KMS-11 (cell line): ENCODE measurements around the gene MEGF6.

Source experiments
- H2AFZ ChIP-seq: fragments of 200-600 bp; sonication (generic); 2 replicates; pipeline ENCODE4 v1.6.1; 2016; ENCODE audit warnings: antibody characterized with exemption, mixed run types, low read depth
- H3K27ac ChIP-seq: fragments of 200-600 bp; sonication (generic); 2 replicates; pipeline ENCODE4 v1.6.1; 2016; ENCODE audit warnings: mild to moderate bottlenecking, mixed run types
- H3K27me3 ChIP-seq: fragments of 200-600 bp; sonication (generic); 2 replicates; pipeline ENCODE4 v1.6.1; 2017; ENCODE audit warnings: mild to moderate bottlenecking, low read depth, mixed run types, moderate library complexity; ENCODE audit not compliant: insufficient read depth
- H3K36me3 ChIP-seq: fragments of 200-600 bp; sonication (generic); 2 replicates; pipeline ENCODE4 v1.6.1; 2017; ENCODE audit warnings: mild to moderate bottlenecking, mixed run types; ENCODE audit not compliant: insufficient read depth
- H3K4me1 ChIP-seq: fragments of 200-600 bp; sonication (generic); 2 replicates; pipeline ENCODE4 v1.6.1; 2016; ENCODE audit warnings: mild to moderate bottlenecking, low read depth, mixed run types; ENCODE audit not compliant: poor library complexity, severe bottlenecking
- H3K4me2 ChIP-seq: fragments of 200-600 bp; sonication (generic); 2 replicates; pipeline ENCODE4 v1.7.0; 2016; ENCODE audit warnings: mild to moderate bottlenecking, mixed run types
- H3K4me3 ChIP-seq: fragments of 200-600 bp; sonication (generic); IDR thresholded peaks from 2 replicates; pipeline ENCODE4 v1.6.1; 2017; ENCODE audit warnings: low read depth, low read length, mixed read lengths; ENCODE audit not compliant: insufficient read depth
- H3K79me2 ChIP-seq: fragments of 200-600 bp; sonication (generic); 2 replicates; pipeline ENCODE4 v1.6.1; 2016; ENCODE audit warnings: low read depth, mixed run types; ENCODE audit not compliant: insufficient read depth
- H3K9ac ChIP-seq: fragments of 200-600 bp; sonication (generic); 2 replicates; pipeline ENCODE4 v1.6.1; 2016; ENCODE audit warnings: mild to moderate bottlenecking, mixed run types
- H4K20me1 ChIP-seq: fragments of 200-600 bp; sonication (generic); 2 replicates; pipeline ENCODE4 v1.6.1; 2016; ENCODE audit warnings: mild to moderate bottlenecking, mixed run types; ENCODE audit not compliant: insufficient read depth
- CTCF ChIP-seq: fragments of 200-600 bp; sonication (generic); conservative IDR thresholded peaks from 2 replicates; pipeline ENCODE4 v1.6.1; 2017; ENCODE audit warnings: low read depth, mild to moderate bottlenecking, antibody characterized with exemption, low read length, moderate library complexity, mixed read lengths

The MEGF6 gene

GRCh38 chr1:3645247-3645646 lies 33.9 kb upstream of the MEGF6 start:
- no peaks in the 10 kb centered on the region; the same call in none of the 2 replicates for H3K27me3 ChIP-seq
- TF ChIP-seq CTCF, result no peak
- H3K9ac ChIP-seq, result no peak overlapping the region
- peaks cover 10% of the 10 kb centered on the region for H3K4me1 ChIP-seq
- H2AFZ ChIP-seq, result no peak overlapping the region
- H3K27ac ChIP-seq, result no peak overlapping the region
- H3K79me2 ChIP-seq, result no peaks in the 10 kb centered on the region
- H3K4me3 ChIP-seq, result no peak overlapping the region
- H4K20me1 ChIP-seq, result no peaks in the 10 kb centered on the region
- no peak overlapping the region for H3K4me2 ChIP-seq
- no peaks in the 10 kb centered on the region for H3K36me3 ChIP-seq

GRCh38 chr1:3644273-3644672 lies 33.0 kb upstream of the MEGF6 start:
- Histone ChIP-seq H3K79me2 (no peaks in the 10 kb centered on the region), H3K4me2 (no peak overlapping the region), H2AFZ (no peak overlapping the region), H4K20me1 (no peaks in the 10 kb centered on the region), H3K36me3 (no peaks in the 10 kb centered on the region), H3K4me3 (no peak overlapping the region), H3K27ac (no peak overlapping the region), H3K27me3 (no peaks in the 10 kb centered on the region; the same call in none of the 2 replicates), H3K4me1 (peaks cover 10% of the 10 kb centered on the region), H3K9ac (no peak overlapping the region)
- no peak for TF ChIP-seq CTCF

- Histone ChIP-seq H3K36me3 (no peaks in the 10 kb centered on the region), H3K27me3 (no peaks in the 10 kb centered on the region; the same call in 1 of the 2 replicates), H4K20me1 (no peaks in the 10 kb centered on the region), H3K27ac (no peak overlapping the region), H3K4me2 (no peak overlapping the region), H2AFZ (no peak overlapping the region), H3K9ac (no peak overlapping the region), H3K4me3 (no peak overlapping the region), H3K79me2 (no peaks in the 10 kb centered on the region), H3K4me1 (no peaks in the 10 kb centered on the region)
- TF ChIP-seq CTCF, result no peak
Observed at GRCh38 chr1:3642919-3643675, 31.8 kb upstream of the MEGF6 start.

- Histone ChIP-seq H3K4me2 (no peak overlapping the region), H3K79me2 (no peaks in the 10 kb centered on the region), H3K27me3 (no peaks in the 10 kb centered on the region), H3K27ac (no peak overlapping the region), H3K4me1 (no peaks in the 10 kb centered on the region), H4K20me1 (no peaks in the 10 kb centered on the region), H3K4me3 (no peak overlapping the region), H3K9ac (no peak overlapping the region), H3K36me3 (no peaks in the 10 kb centered on the region), H2AFZ (no peak overlapping the region)
- no peak for TF ChIP-seq CTCF
Observed at GRCh38 chr1:3641816-3642215, 30.5 kb upstream of the MEGF6 start.
